Stimulated activated CD4-positive, alpha-beta T cell treated with anti-CD3 and anti-CD28 coated beads, Interleukin-1b, Interleukin-23, amount 100 ng/mL, for 24 hours (primary cell): ENCODE data around the gene ULBP2.
"Not testable (repeated sequence)": the region's sequence is repeated elsewhere in the genome, so short reads cannot be mapped to it uniquely, and the experiment has no call there.

Experiments used
- DNase-seq, 4 experiments: peaks; one replicate each; pipeline ENCODE4 v3.0.0-alpha.2; 2020; ENCODE audit warnings: low read depth in 4 of 4, low spot score in 1 of 4

Gene ULBP2

DNA sequence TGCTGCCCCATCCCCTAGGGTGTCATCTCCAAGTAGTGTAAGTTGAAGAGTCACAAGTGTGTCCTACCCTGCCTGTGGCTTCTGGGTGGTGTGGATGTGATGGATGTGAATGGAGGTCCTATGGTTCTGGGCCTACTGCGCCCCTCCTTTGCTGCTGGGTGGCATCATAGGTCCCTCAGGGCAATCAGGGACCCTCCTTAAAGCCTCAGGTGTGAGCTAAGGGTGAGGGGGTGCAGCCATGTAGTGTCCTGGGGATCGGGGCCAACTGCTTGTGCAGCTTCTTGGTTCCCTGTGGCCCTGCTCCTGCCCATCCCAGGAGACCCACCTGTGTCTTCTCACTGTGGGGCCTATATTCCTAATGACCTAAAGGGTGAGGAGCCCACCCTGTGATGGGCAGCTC lies 24.5 kb downstream of the ULBP2 start:
- not testable (repeated sequence) for DNase-seq

GRCh38 chr6:149967591-149967990 lies 25.8 kb downstream of the ULBP2 start:
- DNase-seq, result no peak

- DNase-seq, result not testable (repeated sequence)
These were observed 26.2 kb downstream of the ULBP2 start for GRCh38 chr6:149967999-149968398.

DNA sequence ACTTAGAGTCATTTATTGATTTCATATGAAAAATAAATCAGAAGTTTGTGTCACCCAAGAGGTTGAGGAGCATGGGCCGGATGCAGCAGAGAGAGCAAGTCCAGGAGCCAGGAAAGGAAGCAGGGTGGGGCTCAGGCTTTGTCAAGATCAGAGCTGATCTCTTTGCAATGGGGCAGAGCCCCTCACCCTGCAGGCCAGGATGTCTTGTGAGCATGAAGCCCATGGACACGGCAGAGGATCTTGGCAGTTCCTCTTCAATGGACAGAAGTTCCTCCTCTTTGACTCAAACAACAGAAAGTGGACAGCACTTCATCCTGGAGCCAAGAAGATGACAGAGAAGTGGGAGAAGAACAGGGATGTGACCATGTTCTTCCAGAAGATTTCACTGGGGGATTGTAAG lies 27.1 kb downstream of the ULBP2 start:
- DNase-seq, result not testable (repeated sequence)

GRCh38 chr6:149969635-149970034 lies 27.8 kb downstream of the ULBP2 start:
- DNase-seq, result no peak

DNA sequence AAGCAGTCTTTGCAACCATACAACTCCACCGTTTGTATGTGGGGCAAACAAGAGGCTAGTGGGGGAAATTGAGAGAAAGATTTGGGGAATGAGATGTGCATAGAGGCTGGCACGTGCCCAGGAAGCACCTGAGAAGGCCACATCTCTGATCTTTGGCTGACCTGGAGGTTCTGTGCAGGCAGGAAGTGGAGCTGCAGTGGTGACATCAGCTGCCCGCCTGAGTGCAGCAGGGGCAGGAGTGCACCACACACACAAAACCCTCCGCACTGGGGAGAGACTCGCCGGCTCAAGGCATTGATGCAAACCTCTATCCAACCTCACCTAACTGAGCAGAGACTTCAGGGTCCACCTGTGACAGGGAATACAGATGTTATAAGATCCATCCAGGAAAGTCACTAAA lies 32.6 kb downstream of the ULBP2 start:
- DNase-seq, result not testable (repeated sequence)

DNA sequence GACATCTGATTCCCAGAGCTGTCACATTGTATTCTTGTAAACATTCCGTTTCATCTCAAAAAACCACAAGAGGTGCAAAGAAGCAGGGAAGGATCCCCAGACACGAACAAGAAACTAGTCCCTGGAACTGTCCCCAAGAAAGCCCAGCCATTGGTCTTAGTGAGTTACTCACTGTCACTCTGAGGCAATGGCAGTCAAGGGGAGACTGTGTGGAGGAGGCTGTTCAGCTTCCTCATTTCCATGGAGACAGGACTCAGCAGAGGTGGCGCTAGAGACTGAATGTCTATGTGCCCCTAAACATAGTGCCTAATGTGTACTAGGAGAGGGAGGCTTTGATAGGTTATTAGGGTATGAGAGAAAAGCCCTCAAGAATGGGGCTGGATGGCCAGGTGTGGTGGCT lies 33.0 kb downstream of the ULBP2 start:
- no peak for DNase-seq

DNA sequence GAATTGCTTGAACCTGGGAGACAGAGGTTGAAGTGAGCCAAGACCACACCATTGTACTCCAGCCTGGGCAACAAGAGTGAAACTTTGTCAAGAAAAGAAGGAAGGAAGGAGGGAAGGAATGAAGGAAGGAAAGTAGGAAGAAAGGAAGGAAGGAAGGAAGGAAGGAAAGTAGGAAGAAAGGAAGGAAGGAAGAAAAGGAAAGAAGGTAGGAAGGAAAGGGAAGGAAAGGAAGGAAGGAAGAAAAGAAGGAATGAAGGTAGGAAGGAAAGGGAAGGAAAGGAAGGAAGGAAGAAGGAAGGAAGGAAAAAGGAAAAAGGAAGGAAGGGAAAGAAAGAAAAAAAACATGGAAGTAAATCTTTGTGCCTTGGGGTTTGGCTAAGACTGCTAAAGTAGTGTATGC lies 33.6 kb downstream of the ULBP2 start:
- DNase-seq, result no peak

GRCh38 chr6:149977221-149977620 lies 35.4 kb downstream of the ULBP2 start:
- DNase-seq, result no peak

DNA sequence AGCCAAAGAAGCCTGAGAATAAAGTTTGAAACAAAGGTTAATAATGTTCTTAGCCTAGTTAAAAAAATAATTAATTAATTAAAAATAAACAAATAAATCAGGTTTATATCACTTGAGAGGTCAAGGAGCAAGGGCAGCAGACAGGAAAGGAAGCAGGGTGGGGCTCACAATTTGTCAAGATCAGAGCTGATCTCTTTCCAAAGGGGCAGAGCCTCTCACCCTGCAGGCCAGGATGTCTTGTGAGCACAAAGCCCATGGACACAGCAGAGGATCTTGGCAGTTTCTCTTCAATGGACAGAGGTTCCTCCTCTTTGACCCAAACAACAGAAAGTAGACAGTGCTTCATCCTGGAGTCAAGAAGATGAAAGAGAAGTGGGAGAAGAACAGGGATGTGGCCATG lies 36.8 kb downstream of the ULBP2 start:
- no peak for DNase-seq

GRCh38 chr6:149979293-149979692 lies 37.5 kb downstream of the ULBP2 start:
- DNase-seq, result no peak

- DNase-seq, result no peak
These were observed 41.3 kb downstream of the ULBP2 start for GRCh38 chr6:149983145-149983544.

DNA sequence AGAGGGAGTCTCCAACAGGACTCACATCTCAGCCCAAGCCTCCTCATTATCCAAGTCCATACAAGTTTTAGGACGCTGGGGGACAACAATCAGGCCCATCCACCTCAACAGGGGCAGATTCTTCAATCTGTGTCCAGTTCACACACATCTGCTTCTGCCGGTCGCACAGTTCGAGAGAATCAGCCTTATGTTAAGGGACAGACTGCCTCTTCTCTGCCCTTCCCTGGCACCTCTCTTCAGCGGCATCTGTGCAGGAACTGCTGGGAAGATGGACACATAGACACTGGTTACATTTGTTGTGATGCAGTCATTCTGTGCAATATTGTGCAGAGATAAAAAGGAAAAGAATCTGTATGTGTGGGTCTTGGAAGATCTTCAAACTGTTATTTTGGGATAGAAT lies 43.0 kb downstream of the ULBP2 start:
- DNase-seq, result no peak

DNA sequence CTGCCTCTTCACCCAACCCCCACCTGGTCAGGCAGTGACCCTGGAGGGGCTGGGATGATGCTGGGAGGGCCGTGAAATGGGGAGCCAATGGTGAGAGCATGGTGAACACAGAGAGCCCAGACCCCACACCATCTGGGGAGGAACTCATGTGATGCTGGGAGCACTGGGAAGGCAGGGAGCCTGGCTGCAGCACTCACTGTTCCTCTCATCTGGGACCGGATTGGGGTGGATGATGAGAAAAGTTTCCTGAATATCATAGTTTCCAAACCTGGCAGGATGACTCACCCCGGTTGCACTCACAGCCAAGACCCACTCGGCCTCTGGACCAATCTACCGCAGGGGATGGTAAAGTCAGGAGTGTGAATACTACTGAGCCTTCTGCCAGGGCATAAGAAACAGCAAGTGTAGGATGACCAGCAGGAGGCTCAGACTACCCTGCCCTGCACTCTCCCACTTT lies 43.7 kb downstream of the ULBP2 start:
- DNase-seq, result no peak

DNA sequence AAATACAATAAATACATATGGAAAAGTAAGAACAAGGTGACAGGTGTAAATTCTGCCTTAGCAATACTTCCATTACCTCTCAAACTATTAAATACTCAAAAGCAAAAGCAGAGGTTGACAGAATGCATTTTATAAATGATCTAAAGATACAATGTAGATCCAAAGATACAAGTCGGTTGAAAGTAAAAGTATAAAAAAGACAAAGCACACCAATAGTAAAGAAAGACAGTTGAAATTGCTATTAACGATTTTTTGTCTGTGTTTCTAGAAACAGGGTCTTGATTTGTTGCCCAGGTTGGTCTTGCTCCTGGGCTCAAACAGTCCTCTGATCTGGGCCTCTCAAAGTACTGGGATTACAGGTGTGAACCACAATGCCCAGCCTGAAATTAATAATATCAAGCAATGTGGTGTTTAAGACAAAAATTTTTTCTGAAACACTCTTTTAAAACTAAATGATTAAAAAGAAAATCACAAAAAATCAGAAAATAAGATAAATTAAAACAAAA lies 45.8 kb downstream of the ULBP2 start:
- DNase-seq, result no peak

GRCh38 chr6:149988550-149989346 lies 46.9 kb downstream of the ULBP2 start:
- no peak for DNase-seq

- no peak for DNase-seq
These were observed 48.4 kb downstream of the ULBP2 start for GRCh38 chr6:149990212-149990660.

DNA sequence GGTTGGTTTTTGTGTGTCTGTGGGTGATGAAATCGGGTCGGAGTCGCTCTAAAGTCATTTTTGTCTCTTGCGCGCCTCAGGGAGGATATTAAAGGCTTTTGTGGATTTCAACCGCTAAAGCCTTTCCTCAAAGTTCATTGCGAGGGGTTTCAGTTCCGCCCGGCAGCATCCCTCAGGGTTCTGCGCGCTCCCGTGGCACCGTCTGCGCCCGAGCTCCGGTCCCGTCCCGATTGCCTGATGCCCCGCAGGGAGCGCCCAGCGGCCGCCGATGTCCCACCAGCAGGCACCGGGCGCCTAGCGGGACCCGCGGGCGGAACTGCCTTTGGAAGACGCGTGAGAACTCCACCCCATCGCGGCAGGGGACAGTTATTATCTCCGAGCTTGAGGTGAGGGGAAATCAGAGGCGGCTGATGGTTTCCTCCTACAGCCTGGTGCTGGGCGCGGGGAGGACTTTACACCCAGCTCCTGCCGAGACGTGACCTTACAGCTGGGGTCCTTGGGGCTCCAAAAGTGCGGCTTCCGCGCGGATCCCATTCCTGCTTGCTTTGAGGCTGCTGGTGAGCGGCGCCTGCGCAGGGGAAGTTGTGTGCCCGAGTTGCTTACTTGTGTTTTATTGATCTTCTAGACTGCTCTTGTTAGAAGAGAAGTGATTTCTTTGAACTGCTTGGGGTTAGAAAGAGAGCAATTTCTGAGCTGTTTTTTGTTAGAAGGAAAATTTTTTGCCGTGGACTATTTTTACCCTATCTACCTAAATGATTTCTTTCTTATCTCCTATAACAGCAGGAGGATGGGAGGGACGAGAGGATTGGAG lies 49.1 kb downstream of the ULBP2 start:
- no peak for DNase-seq

DNA sequence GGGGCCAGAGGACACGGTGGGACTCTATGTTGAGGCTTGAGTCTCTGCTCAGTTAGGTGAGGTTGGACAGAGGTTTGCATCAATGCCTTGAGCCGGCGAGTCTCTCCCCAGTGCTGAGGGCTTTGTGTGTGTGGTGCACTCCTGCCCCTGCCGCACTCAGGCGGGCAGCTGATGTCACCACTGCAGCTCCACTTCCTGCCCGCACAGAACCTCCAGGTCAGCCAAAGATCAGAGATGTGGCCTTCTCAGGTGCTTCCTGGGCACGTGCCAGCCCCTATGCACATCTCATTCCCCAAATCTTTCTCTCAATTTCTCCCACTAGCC lies 49.6 kb downstream of the ULBP2 start:
- DNase-seq, result not testable (repeated sequence)

GRCh38 chr6:149991838-149992237 lies 50.0 kb downstream of the ULBP2 start:
- no peak for DNase-seq

GRCh38 chr6:149995235-149995750 lies 53.5 kb downstream of the ULBP2 start:
- DNase-seq, result no peak

- DNase-seq, result no peak
These were observed 54.2 kb downstream of the ULBP2 start for GRCh38 chr6:149995971-149996370.
